HG03342 (cell line): ENCODE results near the gene DEGS2.

Source experiments
- ATAC-seq: cut with Tn5 transposase; IDR thresholded peaks from one replicate; pipeline ENCODE4 v1.9.1; 2021; ENCODE audit warnings: mild to moderate bottlenecking, moderate library complexity; ENCODE audit not compliant: unreplicated experiment

DEGS2 gene

DNA sequence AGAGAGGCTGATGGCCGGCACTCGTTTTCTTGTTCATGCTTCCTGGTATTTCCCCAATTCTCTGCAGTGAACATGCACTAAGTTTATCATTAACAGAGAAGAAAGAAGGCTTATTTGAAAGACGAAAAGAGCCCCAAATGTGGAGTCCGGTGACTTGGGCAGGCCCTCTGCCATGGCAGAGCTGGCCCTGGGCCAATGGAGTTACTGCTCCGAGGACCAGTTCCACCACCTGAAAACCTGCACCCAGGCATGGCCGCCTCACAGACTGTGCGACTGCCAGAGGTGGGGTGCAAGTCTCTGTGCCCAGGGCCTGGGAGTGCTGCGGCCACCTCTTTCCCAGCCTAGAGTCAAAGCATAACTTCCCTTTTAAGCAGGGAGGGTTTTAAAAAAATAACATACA lies 24.9 kb downstream of the DEGS2 start:
- ATAC-seq: no peak

DNA sequence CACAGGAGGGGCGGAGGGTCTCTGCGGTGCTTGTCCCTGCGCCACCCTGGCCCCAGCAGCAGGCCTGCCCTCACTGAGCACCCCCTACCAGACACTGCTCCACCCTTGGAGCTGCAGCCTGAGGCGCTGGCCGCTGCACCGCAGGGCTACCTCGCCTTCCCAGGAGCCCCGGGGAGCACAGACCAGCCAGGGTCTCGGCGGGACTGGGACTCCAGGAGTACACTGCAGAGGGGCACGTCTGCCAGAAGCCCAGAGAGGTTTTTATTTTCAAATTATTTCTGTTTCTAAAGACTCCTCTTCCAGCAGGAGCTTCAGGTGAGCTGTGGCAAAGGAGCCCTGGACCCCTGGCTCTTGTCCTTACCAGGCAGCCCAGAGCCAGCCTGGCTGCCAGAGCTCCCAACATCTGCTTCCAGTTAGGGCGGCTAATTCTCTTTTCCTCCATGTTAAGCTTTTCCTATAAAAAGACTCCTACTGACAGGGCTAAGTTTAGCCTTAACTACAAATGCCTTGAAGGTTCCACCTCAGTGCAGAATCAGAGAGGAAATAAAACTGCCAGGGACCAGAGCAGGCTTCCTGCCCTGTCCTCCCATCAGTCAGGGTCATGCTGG lies 26.4 kb downstream of the DEGS2 start:
- ATAC-seq: no peak

DNA sequence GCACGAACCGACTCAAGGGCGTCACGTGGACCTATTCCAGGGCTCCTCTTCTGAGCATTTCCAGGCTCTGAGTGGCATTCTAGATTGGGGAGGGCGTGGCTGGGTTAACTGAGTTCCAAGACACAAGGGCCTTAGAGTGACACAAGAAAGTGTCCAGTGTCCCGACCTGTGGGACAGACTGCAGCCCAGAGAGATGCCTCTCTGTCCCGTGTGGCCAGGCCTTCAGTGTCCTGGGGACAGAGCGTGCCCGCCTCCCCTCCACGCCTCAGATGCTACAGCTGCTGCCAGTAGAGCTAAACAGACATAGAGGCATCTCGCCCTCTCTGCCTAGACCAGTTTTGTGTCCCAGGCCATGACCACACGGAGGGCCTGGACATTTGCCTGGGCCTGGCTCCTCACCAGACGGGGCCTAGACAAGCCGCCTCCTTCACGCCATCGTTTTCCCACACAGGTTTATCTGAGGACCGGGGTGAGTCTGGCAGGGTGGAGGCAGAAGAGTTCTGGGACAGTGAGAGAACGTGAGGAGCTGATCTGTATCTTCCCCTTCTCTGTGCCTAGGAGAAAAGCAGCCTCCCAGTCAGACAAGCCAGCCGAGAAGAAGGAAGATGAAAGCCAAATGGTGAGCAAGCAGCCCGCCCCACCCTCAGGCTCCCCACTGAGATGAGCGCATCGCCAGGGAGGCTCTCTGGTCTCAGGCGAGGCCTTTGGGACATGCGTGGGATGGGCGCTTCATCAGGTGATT lies 27.1 kb downstream of the DEGS2 start:
- no peak for ATAC-seq

DNA sequence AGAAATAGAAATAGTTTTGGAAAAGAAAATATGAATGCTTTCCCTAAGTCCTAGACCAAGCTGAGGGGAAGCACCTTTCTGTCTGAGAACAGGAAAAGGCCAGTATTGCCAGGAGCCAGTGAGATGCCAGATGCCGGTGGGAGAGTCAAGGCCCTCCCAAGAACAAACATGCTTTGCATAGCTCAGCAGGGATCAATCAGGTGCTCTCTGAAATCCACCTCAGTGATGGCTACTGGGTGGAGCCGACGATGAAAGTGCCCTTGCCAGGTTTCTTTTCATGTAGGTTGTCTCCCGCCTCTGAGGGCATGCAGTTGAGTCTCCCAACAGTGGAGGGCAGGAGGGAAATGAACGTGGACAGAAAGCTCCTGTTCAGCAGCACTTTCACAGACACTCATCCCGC lies 28.3 kb downstream of the DEGS2 start:
- ATAC-seq: no peak

DNA sequence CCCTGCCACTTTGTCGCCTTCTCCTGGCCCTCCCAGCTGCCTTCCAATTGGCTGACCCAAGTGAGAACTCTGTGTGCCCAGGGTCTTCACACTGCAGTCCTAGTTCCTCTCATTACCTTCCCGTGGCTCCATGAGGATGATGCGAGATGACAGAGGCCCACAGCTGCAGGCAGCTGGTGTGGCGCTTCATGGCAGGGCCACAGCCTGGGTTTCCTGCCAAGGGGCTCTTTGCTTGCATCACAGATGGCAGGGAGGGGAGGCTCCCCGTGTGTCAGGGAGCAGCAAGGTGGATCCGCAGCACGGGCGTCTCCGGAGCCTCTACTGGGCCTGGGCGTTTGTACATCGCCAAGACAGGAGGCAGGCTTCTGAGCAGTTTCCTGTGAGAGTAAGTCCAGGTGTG lies 28.9 kb downstream of the DEGS2 start:
- ATAC-seq: no peak

DNA sequence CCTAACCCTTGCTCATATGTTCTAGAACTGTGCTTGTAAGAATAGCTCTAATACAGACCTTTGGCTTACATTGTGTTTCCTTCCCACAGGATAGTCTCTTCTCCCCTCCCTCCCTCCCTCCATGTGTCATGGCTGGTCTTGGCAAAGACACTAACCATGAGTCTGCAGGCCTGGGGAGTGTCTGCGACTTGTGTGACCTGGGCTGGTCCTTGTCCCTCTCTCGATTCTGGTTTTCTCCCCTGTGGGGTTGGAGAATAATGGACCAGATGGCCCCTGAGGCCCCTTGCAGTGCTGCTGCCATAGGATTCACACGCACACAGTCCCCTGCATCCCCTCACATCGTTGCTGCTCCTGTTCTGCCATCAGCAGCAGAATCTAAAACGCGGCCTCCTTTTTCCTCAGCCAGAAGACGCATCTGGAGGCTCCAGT lies 30.3 kb downstream of the DEGS2 start:
- no peak for ATAC-seq

DNA sequence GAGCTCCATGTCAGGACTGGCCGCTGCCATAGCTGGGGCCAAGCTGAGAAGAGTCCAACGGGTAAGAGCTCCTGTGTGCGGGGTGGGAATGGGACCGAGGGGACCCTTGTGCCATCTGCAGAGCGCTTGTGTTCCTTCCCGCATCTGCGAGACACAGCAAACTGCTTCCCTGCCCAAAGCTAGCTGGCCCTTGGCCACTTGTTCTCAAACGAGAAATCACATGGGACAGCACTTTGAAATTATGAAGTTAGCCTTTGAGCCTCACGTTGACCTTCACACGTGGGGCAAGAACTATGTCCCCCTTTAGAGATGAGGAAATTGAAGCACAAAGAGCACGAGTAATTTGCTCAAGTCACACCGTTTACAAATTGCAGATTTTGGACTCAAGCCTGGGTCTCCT lies 30.8 kb downstream of the DEGS2 start:
- ATAC-seq: no peak

DNA sequence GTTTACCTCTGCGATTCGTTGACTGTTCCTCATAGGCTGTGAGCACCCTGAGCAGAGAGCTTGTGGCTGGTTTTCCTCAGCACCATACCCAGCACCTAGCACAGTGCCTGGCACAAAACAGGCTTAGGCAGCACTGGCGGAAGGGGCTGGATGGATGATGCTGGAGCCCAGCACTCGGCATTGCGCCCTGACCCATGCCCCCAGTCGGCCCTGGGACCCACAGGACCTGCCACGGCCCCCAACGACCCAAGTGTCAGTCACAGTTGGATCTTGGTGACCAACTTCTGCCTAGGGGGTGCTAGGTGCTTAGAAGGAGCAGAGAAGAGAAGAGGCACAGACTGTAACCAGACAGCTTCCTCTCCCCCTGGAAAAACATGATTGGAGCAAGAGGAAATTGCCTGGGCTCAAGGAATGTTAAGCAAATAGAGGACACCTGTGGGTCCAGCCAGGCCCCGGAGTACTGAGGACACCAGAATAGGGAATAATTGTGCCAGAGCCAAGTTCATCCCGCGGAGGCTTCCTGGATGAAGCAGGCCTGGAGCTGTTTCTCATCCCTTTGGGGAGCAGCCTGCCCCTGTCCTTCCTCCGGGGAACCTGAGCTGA lies 31.5 kb downstream of the DEGS2 start:
- ATAC-seq: no peak

DNA sequence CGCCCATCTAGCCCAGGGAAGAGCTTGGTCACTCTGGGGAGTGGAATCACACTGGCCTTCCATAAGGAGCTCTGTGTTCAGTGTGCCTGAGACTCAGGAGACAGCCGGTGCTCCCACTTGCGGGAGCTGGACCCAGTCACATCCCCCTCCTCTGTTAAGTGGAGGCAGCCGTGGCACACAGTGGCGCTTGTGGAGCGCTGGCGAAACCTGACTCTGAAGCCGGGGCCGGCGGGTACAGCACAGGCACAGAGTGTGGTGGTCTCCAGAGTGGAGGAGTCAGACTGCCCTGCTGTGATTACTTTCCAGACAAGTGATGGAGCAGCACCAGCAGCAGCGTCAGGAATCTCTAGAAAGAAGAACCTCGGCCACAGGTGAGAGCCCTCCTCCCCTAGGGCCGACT lies 33.0 kb downstream of the DEGS2 start:
- ATAC-seq: no peak

DNA sequence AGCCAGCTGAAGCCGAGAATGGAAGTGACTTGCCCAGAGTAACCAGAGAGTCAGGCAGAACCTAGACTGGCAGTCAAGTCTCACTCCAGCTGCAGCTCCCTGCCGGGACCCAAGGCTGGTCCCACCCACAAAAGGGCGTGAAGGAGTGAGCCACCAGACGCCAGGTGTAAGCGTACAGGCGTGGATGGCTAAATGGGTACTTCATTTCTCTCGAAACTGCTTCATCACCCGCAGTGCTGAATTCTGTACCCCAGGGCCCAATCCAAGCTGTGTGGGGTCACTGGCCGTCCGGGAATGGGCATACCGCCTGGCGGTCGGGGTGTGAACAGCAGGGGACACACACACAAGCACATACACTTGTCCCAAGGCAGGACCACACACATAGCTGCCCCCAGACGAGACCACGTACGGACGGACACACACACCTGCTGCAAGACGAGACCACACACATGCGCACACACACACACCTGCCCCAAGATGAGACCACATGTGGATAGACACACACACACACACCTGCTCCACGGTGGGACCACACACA lies 34.8 kb downstream of the DEGS2 start:
- ATAC-seq: no peak

DNA sequence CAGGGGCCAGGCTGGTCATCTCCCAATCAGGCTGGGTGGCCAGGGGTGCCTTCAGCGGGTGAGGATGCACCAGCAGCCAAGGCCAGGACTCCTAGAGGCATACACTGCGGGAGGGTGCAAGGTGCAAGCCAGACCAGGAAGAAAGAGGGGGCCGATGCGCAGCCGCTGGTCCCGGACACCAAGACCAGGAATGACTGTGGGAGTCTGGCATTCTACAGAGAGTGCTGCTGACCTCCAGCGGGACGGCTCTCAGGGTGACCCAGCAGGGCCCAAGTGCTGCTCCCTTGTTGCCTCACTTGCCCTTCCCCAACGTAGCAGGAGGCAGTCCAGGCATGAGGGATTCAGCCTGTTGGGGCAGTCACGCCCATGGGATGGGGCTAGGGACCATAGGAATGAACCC lies 35.8 kb downstream of the DEGS2 start:
- ATAC-seq: no peak

DNA sequence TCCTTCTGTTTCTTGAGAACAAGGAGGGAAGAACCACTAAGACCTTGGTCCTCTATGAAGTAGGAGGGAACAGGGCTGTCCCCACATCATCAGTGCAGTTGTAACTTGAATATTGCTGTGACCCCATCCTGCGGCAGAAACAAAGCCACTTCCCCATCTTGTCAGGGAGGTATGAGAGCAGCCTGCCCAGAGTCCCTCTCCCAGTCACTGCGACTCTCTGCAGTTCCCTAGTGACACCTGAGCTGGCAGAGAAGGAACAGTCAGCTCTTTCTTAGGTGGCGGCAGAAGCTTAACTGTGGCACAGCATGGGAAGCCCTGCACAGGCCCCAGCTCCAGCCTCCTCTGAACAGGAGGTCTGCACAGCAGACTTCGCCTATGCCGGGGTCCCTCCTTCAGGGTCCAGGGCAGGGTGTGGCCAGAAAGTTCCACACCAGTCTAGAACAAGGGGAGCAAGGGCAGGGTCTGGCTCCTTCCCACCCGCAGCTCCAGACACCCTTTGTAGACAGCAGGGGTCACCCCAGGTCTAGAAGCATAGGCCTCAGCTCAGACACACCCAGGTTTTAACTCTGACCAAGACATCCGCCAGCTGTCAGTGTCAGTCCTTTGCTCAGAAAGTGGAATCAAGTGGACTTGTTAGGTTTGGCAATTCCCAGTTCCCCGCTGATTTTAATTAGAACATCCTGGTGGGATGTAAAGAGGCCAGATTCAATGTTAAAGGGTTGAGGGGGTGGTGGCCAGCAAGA lies 36.8 kb downstream of the DEGS2 start:
- ATAC-seq: no peak

DNA sequence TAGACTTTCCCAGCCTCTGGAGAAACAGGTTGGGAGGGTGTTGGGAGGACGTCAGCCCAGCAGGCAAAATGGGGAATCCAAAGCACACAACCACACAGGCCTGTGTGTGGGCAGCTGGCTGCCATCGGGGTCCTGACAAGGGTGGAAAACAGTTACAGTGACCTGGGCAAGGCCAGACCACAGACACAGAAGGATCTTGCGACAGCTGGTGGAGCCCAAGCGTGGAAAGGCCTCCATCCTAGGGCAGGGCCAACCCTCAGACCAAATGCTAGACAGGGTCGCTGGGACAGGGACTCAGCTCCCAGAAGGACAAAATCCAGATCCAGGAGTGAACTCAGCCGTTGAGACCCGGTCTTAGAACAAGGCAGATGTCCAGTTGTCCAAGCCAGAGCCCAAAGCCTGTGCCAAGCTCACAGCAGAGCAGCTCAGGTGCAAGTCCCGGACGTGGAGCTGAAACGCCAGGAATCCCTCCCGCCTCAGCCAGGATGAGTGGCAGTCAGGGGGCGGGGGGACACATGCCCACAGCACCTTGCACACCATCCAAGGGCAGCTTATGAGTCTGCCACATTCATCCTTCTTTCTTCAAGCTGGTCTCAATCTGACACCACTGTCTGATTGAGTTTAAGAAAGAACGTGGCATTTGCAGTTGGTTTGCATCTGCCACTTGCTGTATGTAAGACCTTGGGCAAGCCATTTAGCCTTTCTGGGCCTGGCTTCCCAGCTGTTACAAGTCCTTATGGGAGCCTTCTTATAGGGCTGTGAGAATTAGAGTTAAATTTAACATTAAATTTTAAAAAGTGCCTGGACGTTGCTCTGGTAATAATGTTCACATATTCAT lies 37.6 kb downstream of the DEGS2 start:
- no peak for ATAC-seq

DNA sequence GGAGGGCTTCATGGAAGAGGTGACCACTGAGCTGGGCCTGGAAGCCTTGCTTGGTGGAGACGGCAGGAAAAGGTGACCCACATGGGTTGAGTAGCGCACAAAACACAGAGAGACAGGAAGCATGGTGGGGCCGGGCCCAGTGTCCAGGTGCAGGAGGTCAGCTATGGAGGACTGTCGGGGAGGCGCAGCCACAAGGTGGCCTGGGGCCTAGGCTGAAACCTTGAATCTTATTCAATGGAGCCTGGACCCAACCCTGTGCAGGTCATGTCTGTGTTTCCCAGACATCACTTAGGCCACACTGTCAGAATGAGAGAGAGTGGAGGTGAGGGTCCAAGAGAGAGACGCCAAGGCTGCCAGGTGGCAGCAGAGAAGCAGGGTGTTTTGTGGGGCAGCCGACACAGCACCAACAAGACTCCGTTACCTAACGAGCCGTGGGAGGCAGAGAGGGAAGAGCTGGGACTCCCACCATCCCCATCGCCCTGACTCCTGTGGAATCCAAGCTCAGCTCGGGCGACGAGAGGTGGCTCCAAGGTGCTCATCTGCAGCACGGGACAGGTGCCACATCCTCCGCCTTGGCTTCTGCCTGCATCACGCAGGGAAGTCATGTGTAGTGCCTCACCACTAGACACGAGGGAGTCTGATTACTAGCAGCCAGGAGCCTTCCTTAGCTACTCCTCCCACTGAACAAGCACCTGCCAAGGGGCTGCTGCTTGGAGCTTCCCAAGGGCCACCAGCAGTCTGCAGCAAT lies 38.7 kb downstream of the DEGS2 start:
- no peak for ATAC-seq

DNA sequence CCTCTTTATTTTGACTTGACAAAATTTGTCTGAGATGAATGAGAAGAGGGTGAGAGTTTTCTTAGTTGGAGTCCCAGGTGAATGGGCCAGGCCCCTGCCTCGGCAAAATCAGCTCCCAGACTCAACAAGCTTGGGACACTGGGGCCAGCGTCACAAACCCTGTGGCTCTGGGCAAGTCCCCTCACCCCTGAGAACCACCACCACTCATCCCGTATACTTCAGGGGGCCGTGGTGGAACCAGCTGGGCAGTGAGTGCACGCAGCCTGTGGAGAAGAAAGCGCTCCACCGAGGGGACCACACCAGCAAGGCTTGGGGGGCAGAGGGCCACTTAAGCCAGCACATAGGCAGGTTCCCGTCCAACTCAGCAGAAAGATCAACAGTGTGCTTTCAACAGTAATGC lies 40.2 kb downstream of the DEGS2 start:
- ATAC-seq: no peak

DNA sequence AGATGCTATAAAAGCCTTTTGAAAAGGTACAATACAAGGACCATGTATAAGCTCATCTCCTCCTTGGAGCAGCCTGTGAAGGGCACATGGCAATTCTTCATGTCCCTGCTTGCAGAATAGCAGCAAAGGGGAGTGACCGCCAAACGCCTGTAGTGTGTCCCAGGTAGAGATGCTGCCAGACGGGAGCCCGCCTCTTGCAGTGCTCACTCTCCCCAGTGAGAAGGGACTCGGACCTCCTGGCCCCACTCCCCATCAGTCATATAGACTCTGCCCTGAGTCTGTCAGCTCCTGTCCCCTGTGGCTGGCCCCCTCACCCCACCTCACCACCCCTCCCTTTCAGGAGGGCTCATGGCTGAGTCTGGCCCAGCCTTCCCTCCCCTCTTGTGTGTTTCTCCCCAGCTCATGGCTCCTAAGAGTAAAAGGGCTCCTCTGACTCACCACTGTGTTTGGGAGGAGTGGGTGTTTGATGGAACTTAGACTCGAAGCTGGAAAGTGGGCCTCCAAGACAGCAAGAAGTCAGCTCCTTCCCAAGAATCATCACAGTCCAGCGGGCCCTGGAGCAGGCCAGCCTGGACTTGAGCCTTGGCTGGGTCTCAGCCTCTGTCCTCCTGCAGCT lies 40.9 kb downstream of the DEGS2 start:
- no peak for ATAC-seq

DNA sequence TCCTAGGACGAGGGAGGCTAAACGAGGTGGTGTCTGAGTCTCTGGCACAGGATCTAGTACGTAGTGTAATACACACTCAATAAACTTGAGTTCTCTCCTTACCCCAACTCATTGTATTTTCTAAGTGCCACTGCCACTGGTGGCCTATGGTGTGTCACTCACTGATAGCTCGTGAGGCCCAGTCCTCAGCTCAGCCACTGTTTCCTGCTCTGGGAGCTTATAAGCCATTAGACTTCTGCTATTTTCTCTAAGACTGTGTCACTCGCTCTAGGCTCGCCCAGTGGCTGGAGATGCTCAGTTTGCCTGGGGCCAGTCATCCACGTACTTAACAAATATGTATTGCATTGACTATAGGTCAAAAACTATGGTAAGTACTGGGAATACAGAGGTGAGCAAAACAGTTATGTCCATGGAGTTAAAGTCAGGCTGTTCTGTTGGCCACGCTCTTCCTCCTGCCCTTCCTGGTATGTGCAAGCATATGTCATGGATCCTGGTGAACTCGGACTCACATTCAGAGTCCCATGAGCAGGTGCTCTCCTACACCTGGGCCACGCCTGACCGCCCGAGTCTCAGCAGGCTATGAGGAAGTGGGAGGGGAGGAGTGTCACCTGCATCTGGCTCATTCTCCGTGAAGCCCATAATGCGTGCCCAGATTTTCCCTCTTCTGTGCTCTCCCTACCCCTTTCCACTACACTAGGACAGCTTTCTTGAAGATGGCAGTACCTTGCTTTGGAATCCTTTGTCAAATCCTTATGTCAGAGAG lies 41.6 kb downstream of the DEGS2 start:
- no peak for ATAC-seq

DNA sequence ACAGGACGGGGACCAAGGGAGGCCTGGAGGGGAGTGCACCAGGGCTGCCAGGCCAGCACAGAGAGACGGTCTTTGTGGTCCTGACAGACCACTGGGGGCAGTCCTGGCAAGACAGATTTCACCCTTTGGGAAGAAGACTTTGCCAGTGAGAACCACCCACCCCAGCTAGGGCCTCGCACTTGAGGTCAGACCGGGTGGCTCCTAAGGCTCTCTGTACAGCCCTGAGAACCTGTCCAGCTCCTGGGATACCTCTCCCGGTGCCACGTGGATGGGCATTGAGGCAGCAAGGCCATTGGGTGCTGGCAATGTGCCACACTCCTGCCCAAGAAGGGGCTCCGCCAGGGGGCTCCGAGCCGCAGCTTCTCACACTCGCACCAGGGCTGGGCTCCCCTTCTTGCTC lies 42.4 kb downstream of the DEGS2 start:
- no peak for ATAC-seq

DNA sequence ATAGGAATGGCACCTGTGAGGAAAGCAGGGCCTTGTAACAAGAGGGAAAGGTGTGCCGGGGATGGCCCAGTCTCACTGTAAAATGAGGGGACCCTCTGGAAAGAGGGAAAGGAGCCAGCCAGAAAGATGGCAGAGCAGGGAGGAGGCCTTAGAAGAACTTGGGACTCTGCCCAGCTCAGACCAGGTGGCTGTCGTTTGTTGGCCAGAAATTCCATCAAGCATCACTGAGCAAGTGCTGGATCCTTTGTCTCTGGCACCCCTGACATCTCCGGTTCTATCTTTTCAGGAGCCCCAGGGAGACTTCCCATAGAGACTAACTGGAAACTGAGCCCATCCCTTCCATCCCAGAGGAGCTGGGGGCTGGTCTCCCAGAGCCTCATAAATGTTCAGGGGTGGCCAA lies 43.3 kb downstream of the DEGS2 start:
- ATAC-seq: no peak
